Osteoblast (primary cell): ENCODE measurements around the gene DIP2C. TPM values are rescaled to one million over a fixed set of nuclear protein-coding genes. Genes with fewer than 3 reads are reported as not detected.

ENCODE experiments used
- DNase-seq: peaks from one replicate; pipeline ENCODE4 v3.0.0; 2011; ENCODE audit warnings: low spot score, mixed read lengths; ENCODE audit not compliant: insufficient read length; ENCODE audit errors: missing footprints
- H2AFZ ChIP-seq: 2 replicates; pipeline ENCODE4 v1.6.0; 2011; ENCODE audit warnings: mild to moderate bottlenecking, low read length
- H3K27ac ChIP-seq: 2 replicates; pipeline ENCODE4 v1.5.1; 2011; ENCODE audit warnings: mild to moderate bottlenecking, low read depth, low read length, moderate library complexity
- H3K27me3 ChIP-seq: 2 replicates; pipeline ENCODE4 v1.6.0; 2012; ENCODE audit warnings: mild to moderate bottlenecking, control low read depth, inconsistent platforms, low read length, moderate library complexity; ENCODE audit not compliant: insufficient read depth
- H3K36me3 ChIP-seq: 2 replicates; pipeline ENCODE4 v1.5.1; 2011; ENCODE audit warnings: mild to moderate bottlenecking, low read length, control low read depth, moderate library complexity; ENCODE audit not compliant: insufficient read depth
- H3K4me1 ChIP-seq: 2 replicates; pipeline ENCODE4 v1.5.1; 2011; ENCODE audit warnings: mild to moderate bottlenecking, low read length, control low read depth, moderate library complexity; ENCODE audit not compliant: insufficient read depth
- H3K4me2 ChIP-seq: 2 replicates; pipeline ENCODE4 v1.6.0; 2011; ENCODE audit warnings: mild to moderate bottlenecking, low read length; ENCODE audit not compliant: insufficient read depth
- H3K4me3 ChIP-seq: fragments of 200-600 bp; sonication (generic); 3 replicates; pipeline ENCODE4 v1.5.1; 2012; ENCODE audit warnings: mild to moderate bottlenecking, low read length, inconsistent platforms; ENCODE audit not compliant: insufficient read depth
- H3K79me2 ChIP-seq: 2 replicates; pipeline ENCODE4 v1.6.0; 2012; ENCODE audit warnings: mild to moderate bottlenecking, low read length, control low read depth, inconsistent platforms; ENCODE audit not compliant: insufficient read depth
- H3K9me3 ChIP-seq: 2 replicates; pipeline ENCODE4 v1.5.1; 2011; ENCODE audit warnings: low read depth, low read length, control low read depth
- H4K20me1 ChIP-seq: 2 replicates; pipeline ENCODE4 v1.6.0; 2012; ENCODE audit warnings: mild to moderate bottlenecking, low read length, control low read depth; ENCODE audit not compliant: insufficient read depth
- CTCF ChIP-seq: IDR thresholded peaks from 2 replicates; pipeline ENCODE4 v1.5.1; 2011; ENCODE audit warnings: mild to moderate bottlenecking, low read depth, low read length, moderate library complexity; ENCODE audit errors: extremely low read depth
- total RNA-seq: library from RNA; depleted of rRNA; stranded (reverse); fragments of >200 nt; gene quantifications from 2 replicates; pipeline ENCODE4 v1.2.3, GENCODE V29; 2012

DIP2C gene
- total RNA-seq, 1 donor: 36.9 TPM

GRCh38 chr10:687583-688311, 1.7 kb downstream of the DIP2C start:
- H3K36me3 ChIP-seq: no peaks in the 10 kb centered on the region
- TF ChIP-seq CTCF: no peak
- peaks cover 58% of the 10 kb centered on the region for H3K79me2 ChIP-seq
- peak; percentile 89 for DNase-seq
- peaks cover 25% of the 10 kb centered on the region for H4K20me1 ChIP-seq
- H3K27me3 ChIP-seq: no peaks in the 10 kb centered on the region
- peak overlapping the region; percentile 84 for H3K4me3 ChIP-seq
- H2AFZ ChIP-seq: no peak overlapping the region
- no peaks in the 10 kb centered on the region for H3K9me3 ChIP-seq
- peaks cover 43% of the 10 kb centered on the region for H3K4me1 ChIP-seq
- H3K27ac ChIP-seq: peak overlapping the region; percentile 23
- H3K4me2 ChIP-seq: peak overlapping the region; percentile 84

- Histone ChIP-seq H4K20me1 (peaks cover 34% of the 10 kb centered on the region), H3K4me1 (peaks cover 57% of the 10 kb centered on the region), H3K27me3 (no peaks in the 10 kb centered on the region), H3K9me3 (no peaks in the 10 kb centered on the region), H3K27ac (peak overlapping the region; percentile 38), H3K36me3 (no peaks in the 10 kb centered on the region), H3K4me2 (no peak overlapping the region), H2AFZ (no peak overlapping the region), H3K79me2 (peaks cover 72% of the 10 kb centered on the region), H3K4me3 (no peak overlapping the region)
- no peak for DNase-seq
- TF ChIP-seq CTCF: no peak
Measured at GRCh38 chr10:686155-686931, 3.1 kb downstream of the DIP2C start.

- no peak for DNase-seq
- H2AFZ ChIP-seq: no peak overlapping the region
- H3K4me2 ChIP-seq: no peak overlapping the region
- H3K27ac ChIP-seq: no peak overlapping the region
- H3K9me3 ChIP-seq: no peaks in the 10 kb centered on the region
- H4K20me1 ChIP-seq: peaks cover 42% of the 10 kb centered on the region
- peaks cover 80% of the 10 kb centered on the region for H3K79me2 ChIP-seq
- H3K27me3 ChIP-seq: no peaks in the 10 kb centered on the region
- H3K4me1 ChIP-seq: peaks cover 58% of the 10 kb centered on the region
- no peaks in the 10 kb centered on the region for H3K36me3 ChIP-seq
- TF ChIP-seq CTCF: no peak
- no peak overlapping the region for H3K4me3 ChIP-seq
Measured at GRCh38 chr10:685613-686012, 3.9 kb downstream of the DIP2C start.

GRCh38 chr10:683448-684071, 5.9 kb downstream of the DIP2C start:
- Histone ChIP-seq H3K27me3 (no peaks in the 10 kb centered on the region), H3K27ac (peak overlapping the region; percentile 91), H4K20me1 (peaks cover 52% of the 10 kb centered on the region), H3K4me2 (peak overlapping the region; percentile 84), H3K79me2 (peaks cover 84% of the 10 kb centered on the region), H2AFZ (peak overlapping the region; percentile 43), H3K36me3 (no peaks in the 10 kb centered on the region), H3K4me3 (peak overlapping the region; percentile 65), H3K4me1 (peaks cover 52% of the 10 kb centered on the region), H3K9me3 (no peaks in the 10 kb centered on the region)
- DNase-seq: peak; percentile 97
- peak; percentile 30 for TF ChIP-seq CTCF
